K562 (cell line): ENCODE data around the gene IRAK2. TPM values are rescaled to one million over a fixed set of nuclear protein-coding genes. Genes with fewer than 3 reads are reported as not detected.
A peak's percentile ranks its signal among the peaks of the same experiment; 100 is the strongest.

Experiments
- DEAF1 ChIP-seq: fragments of 450-650 bp; formaldehyde crosslinking; IDR thresholded peaks from 2 replicates; pipeline ENCODE4 v1.4.0; 2020; ENCODE audit warnings: mild to moderate bottlenecking, moderate library complexity
- E4F1 ChIP-seq: fragments of 250-450 bp; sonication (Bioruptor Pico); IDR thresholded peaks from 2 replicates; pipeline ENCODE4 v1.5.0; 2021; ENCODE audit warnings: mild to moderate bottlenecking, borderline replicate concordance
- ERF ChIP-seq: fragments of 450-650 bp; formaldehyde crosslinking; IDR thresholded peaks from 2 replicates; pipeline ENCODE4 v1.4.0; 2020; ENCODE audit warnings: mild to moderate bottlenecking, mixed read lengths
- ETV5 ChIP-seq: sonication (generic); formaldehyde crosslinking; IDR thresholded peaks from 2 replicates; pipeline ENCODE4 v1.4.0; 2020; ENCODE audit warnings: low read depth, mild to moderate bottlenecking, missing genetic modification reagents
- EZH2 ChIP-seq: IDR thresholded peaks from 2 replicates; pipeline ENCODE4 v1.6.1; 2012; ENCODE audit warnings: low read depth, mild to moderate bottlenecking, inconsistent platforms, low read length, borderline replicate concordance
- GTF2A2 ChIP-seq: IDR thresholded peaks from 2 replicates; pipeline ENCODE4 v1.6.1; 2016; ENCODE audit warnings: mild to moderate bottlenecking, missing genetic modification characterization, missing compliant biosample characterization
- JUN ChIP-seq, 2 experiments: sonication (generic) in 1 of 2; formaldehyde crosslinking in 1 of 2; IDR thresholded peaks; 2 replicates each; pipeline versions ENCODE4 v1.6.1 to v1.8.0; 2012 to 2022; ENCODE audit warnings: borderline replicate concordance in 2 of 2, mild to moderate bottlenecking in 2 of 2, improper control_type of control experiment in 1 of 2, low read depth in 1 of 2, low read length in 1 of 2, missing genetic modification reagents in 1 of 2
- MAZ ChIP-seq, 2 experiments: fragments of 450-650 bp in 1 of 2; sonication (generic) in 1 of 2; formaldehyde crosslinking; IDR thresholded peaks in 1 of 2; conservative IDR thresholded peaks in 1 of 2; 2 replicates each; pipeline versions ENCODE4 v1.4.0 to v1.5.0; 2020; ENCODE audit warnings: mild to moderate bottlenecking in 1 of 2, missing genetic modification reagents in 1 of 2
- MYC ChIP-seq, 2 experiments: fragments of 250-450 bp in 1 of 2; sonication (Bioruptor Pico) in 1 of 2; IDR thresholded peaks; 2 replicates each; pipeline versions ENCODE4 v1.5.1 to v1.6.1; 2012 to 2021; ENCODE audit warnings: low read depth in 2 of 2, borderline replicate concordance in 1 of 2, improper control_type of control experiment in 1 of 2, low read length in 1 of 2, mild to moderate bottlenecking in 1 of 2, moderate library complexity in 1 of 2
- RFX5 ChIP-seq: IDR thresholded peaks from 2 replicates; pipeline ENCODE4 v1.6.1; 2011; ENCODE audit warnings: low read depth, mild to moderate bottlenecking, improper control_type of control experiment, low read length
- SMAD2 ChIP-seq: fragments of 150-350 bp; IDR thresholded peaks from 2 replicates; pipeline ENCODE4 v1.6.1; 2014; ENCODE audit warnings: low read depth, mild to moderate bottlenecking, low read length
- TCF3 ChIP-seq: sonication (generic); formaldehyde crosslinking; IDR thresholded peaks from 2 replicates; pipeline ENCODE4 v1.4.0; 2020; ENCODE audit warnings: mild to moderate bottlenecking, missing genetic modification reagents
- ZBTB43 ChIP-seq: sonication (generic); formaldehyde crosslinking; IDR thresholded peaks from 2 replicates; pipeline ENCODE4 v1.8.0; 2023; ENCODE audit warnings: mild to moderate bottlenecking, missing genetic modification reagents
- ZC3H11A ChIP-seq: IDR thresholded peaks from 2 replicates; pipeline ENCODE4 v1.6.1; 2012; ENCODE audit warnings: low read depth, low read length, improper control_type of control experiment
- ZC3H8 ChIP-seq: fragments of 450-650 bp; IDR thresholded peaks from 2 replicates; pipeline ENCODE4 v1.6.1; 2017
- ZNF511 ChIP-seq: sonication (generic); formaldehyde crosslinking; IDR thresholded peaks from 2 replicates; pipeline ENCODE4 v1.8.0; 2022; ENCODE audit warnings: mild to moderate bottlenecking, missing genetic modification reagents
- ZNF76 ChIP-seq: fragments of 250-450 bp; sonication (Bioruptor Pico); IDR thresholded peaks from 2 replicates; pipeline ENCODE4 v1.4.0; 2020; ENCODE audit warnings: mild to moderate bottlenecking, moderate library complexity, borderline replicate concordance
- polyA plus RNA-seq, 8 experiments: library from polyadenylated mRNA; depleted of rRNA in 4 of 8; stranded (reverse) in 5 of 8; unstranded in 3 of 8; fragments of >200 nt; fragmentation: Nextera tagmentation in 2 of 8; fragmentation: Illumina TruSeq in 1 of 8; extraction: Ambion mirVana in 2 of 8; extraction: Trizol in 1 of 8; gene quantifications; 2 replicates each; pipeline versions ENCODE4 v1.2.1 to v1.2.3, GENCODE V29; 2011 to 2014; ENCODE audit warnings: inconsistent platforms in 1 of 8, missing spikeins in 1 of 8
- total RNA-seq, 7 experiments: library from RNA; depleted of rRNA in 6 of 7; stranded (reverse); fragments of >200 nt in 6 of 7; fragmentation: Illumina TruSeq in 2 of 7; extraction: Trizol in 2 of 7; gene quantifications; 2 replicates each; pipeline versions ENCODE4 v1.2.1 to v1.2.3, GENCODE V29; 2011 to 2021; ENCODE audit warnings: low replicate concordance in 1 of 7
- TF ChIP-seq, protein P1 (sequence below): sonication (generic); formaldehyde crosslinking; IDR thresholded peaks from 2 replicates; pipeline ENCODE4 v1.8.1; 2022; ENCODE audit warnings: missing genetic modification reagents

Gene IRAK2
- total and polyA plus RNA-seq, 9 of the 15 experiments (the other 6 are each of a cell fraction or from before 2014, with no cell fraction given): 0.42 to 4.4 (median 2.7) TPM

DNA sequence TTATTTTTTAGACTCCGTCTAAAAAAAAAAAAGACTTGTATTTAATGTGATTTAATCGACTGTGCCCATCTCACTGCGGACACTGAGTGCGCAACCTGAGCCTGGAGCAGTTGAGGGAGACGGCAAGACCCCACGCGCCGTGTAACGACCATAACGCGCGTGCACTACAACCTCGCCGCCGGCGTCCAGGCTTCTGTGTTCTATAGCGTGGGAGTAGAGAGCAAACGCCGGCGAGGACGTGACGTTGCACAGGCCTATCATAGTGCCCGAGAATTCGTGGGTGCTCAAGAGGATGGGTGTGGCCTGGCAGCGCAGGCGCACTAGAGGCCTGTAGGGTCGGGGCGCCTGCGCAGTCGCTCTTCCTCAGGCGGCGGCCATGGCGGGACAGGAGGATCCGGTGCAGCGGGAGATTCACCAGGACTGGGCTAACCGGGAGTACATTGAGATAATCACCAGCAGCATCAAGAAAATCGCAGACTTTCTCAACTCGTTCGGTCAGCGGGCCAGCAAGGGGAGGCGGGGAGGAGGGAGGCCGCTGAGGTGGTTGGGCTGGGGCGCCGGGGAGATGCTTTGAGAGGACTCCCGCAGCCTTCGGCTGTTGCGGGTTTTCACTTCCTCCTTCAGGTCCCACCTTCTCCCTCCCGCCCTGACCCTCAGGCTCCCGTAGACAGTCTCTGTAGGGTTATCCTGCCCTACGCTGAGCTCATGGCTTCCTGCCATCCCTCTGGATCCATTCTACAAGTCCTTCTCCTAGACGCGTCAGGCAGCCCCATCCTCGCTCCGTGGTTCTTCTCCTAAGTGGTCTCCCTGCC lies 49.2 kb upstream of the IRAK2 start, which contains the start of gene BRK1 (continued):
- TF ChIP-seq ZNF511 (peak; percentile 72), ETV5 (CRISPR knock-in tag) (peak; percentile 70), JUN (IDR thresholded peaks at IDR 0.05; ENCODE audit: borderline replicate concordance, low read depth, low read length) (0 out of 2 replicates have a peak, but pooled peaks have one; percentile 19), JUN (CRISPR knock-in tag; IDR thresholded peaks at IDR 0.05; ENCODE audit: borderline replicate concordance) (no peak; the same call in 1 of the 2 replicates), GTF2A2 (tag) (no peak), DEAF1 (CRISPR knock-in tag) (no peak), MYC (IDR thresholded peaks at IDR 0.05; ENCODE audit: low read depth, low read length) (peak; percentile 96), MYC (CRISPR knock-in tag; IDR thresholded peaks at IDR 0.05; ENCODE audit: borderline replicate concordance, low read depth) (peak; percentile 68; the same call in 1 of the 2 replicates), RFX5 (no peak), ZC3H8 (no peak), ZNF76 (no peak; the same call in 1 of the 2 replicates), TCF3 (CRISPR knock-in tag) (no peak), MAZ (CRISPR knock-in tag; conservative IDR thresholded peaks at IDR 0.05 in 1 of 2, IDR thresholded peaks at IDR 0.05 in 1 of 2) (peak; percentile 51 to 60), ERF (CRISPR knock-in tag) (no peak; the same call in 1 of the 2 replicates), E4F1 (CRISPR knock-in tag) (no peak), SMAD2 (no peak), ZC3H11A (no peak), EZH2 (no peak), ZBTB43 (CRISPR knock-in tag) (peak; percentile 65; the same call in 1 of the 2 replicates)
- TF ChIP-seq, protein P1, sequence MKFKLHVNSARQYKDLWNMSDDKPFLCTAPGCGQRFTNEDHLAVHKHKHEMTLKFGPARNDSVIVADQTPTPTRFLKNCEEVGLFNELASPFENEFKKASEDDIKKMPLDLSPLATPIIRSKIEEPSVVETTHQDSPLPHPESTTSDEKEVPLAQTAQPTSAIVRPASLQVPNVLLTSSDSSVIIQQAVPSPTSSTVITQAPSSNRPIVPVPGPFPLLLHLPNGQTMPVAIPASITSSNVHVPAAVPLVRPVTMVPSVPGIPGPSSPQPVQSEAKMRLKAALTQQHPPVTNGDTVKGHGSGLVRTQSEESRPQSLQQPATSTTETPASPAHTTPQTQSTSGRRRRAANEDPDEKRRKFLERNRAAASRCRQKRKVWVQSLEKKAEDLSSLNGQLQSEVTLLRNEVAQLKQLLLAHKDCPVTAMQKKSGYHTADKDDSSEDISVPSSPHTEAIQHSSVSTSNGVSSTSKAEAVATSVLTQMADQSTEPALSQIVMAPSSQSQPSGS (CRISPR knock-in tag): no peak
